ENCODE data around the gene ZBTB32. TPM values are rescaled to one million over a fixed set of nuclear protein-coding genes. Genes with fewer than 3 reads are reported as not detected.

Gene ZBTB32
- total and polyA plus RNA-seq, 8 donors = 0.13 to 0.14 TPM; not detected in 6

DNA sequence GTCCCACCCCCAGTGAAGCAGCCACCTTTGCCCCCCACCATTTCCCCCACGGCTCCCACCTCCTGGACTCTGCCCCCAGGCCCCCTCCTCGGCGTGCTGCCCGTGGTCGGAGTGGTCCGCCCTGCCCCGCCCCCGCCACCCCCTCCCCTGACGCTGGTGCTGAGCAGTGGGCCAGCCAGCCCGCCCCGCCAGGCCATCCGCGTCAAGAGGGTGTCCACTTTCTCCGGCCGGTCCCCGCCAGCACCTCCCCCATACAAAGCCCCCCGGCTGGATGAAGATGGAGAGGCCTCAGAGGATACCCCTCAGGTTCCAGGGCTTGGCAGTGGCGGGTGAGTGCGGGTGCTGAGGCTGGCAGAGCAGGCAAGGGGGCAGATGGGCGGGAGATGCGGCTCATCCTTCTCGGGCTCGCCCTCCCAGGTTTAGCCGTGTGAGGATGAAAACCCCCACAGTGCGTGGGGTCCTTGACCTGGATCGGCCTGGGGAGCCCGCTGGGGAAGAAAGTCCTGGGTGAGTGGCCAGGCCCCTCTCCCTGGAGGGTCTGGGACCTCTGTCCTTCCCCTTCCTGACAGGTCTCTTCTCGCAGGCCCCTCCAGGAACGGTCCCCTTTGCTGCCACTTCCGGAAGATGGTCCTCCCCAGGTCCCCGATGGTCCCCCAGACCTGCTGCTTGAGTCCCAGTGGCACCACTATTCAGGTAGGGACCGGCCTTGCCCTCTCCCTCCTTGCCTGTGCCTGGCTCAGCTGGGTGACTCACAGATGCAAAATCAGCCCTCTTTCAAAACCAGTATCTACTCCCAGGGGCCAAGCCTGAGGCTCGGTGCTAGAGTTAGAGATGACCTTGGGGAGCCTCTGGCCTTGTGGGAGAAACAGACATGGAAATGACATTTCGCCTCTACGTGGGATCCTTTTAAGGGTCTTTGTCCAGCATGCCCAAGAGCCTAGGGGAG, 29.1 kb downstream of the ZBTB32 start:
- Histone ChIP-seq H3K36me3 (peaks cover 8 to 52% (median 29%) of the 10 kb centered on the region in 3 donors), H3K9me3 (no peaks in the 10 kb centered on the region), H3K27ac (no peak overlapping the region), H3K4me3 (no peak overlapping the region), H3K4me1 (no peaks in the 10 kb centered on the region), H3K27me3 (no peaks in the 10 kb centered on the region)
- intact Hi-C loops (cut with DNase I) = no loop called here
- FAIRE-seq (no peak), DNase-seq (peak in 2 of 6 donors; percentile 30 to 71), ATAC-seq (no peak)
- TF ChIP-seq, protein P1, sequence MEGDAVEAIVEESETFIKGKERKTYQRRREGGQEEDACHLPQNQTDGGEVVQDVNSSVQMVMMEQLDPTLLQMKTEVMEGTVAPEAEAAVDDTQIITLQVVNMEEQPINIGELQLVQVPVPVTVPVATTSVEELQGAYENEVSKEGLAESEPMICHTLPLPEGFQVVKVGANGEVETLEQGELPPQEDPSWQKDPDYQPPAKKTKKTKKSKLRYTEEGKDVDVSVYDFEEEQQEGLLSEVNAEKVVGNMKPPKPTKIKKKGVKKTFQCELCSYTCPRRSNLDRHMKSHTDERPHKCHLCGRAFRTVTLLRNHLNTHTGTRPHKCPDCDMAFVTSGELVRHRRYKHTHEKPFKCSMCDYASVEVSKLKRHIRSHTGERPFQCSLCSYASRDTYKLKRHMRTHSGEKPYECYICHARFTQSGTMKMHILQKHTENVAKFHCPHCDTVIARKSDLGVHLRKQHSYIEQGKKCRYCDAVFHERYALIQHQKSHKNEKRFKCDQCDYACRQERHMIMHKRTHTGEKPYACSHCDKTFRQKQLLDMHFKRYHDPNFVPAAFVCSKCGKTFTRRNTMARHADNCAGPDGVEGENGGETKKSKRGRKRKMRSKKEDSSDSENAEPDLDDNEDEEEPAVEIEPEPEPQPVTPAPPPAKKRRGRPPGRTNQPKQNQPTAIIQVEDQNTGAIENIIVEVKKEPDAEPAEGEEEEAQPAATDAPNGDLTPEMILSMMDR (IDR thresholded peaks at IDR 0.05) = no peak
- WGBS, 2 donors = 89 to 91% methylated on average over 29 to 35 of the region's 35 CpGs

DNA sequence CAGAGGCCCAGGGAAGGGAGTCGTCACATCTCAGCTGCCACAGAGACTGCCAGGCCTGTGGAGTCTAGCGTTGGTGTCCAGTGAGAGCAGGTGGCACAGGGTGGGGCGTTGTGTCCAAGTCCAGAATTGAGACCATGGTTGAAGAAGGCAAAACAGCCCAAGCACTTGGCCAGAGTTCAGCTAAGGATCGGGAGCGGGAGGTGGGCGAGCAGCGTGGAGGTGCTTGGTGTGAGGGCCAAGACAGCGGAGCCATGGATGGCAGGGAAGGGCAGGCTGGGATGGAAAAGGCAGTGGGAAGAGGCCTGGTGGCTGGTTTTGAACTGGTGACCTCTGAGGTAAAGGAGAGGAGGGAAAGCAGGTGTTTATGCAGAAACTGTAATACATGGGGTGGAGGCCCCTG, 29.9 kb downstream of the ZBTB32 start:
- Histone ChIP-seq H3K4me1 (no peaks in the 10 kb centered on the region), H3K36me3 (peaks cover 6 to 44% (median 21%) of the 10 kb centered on the region in 3 donors)
- no peak for FAIRE-seq

DNA sequence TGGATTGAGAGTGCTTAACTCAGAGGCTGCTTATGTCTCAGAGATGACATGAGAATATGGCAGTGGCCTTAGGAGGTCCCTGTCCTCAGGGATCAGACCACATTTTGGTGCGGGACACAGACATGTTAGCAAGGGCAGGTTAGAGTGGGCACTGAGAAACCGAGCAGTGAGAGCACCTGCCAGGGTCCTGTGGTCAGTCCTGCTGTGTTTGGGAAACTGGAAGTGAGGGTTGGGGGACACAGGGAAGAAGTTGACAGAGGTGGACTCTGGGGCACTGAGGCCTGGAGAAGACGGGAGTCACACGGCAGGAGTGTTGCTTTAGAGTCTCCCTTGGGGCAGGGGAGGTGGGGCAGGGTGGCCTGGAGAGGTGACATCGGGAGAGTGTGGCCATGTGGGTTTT, 30.5 kb downstream of the ZBTB32 start:
- TF ChIP-seq, protein P1 (IDR thresholded peaks at IDR 0.05) = no peak
- DNase-seq (no peak), FAIRE-seq (no peak), ATAC-seq (no peak)
- intact Hi-C loops (cut with DNase I) = no loop called here
- no peak overlapping the region for H3K27ac ChIP-seq
- H3K9me3 ChIP-seq = no peaks in the 10 kb centered on the region
- H3K4me1 ChIP-seq = peaks cover 0 to 1% (median 0%) of the 10 kb centered on the region in 3 donors
- H3K36me3 ChIP-seq = peaks cover 5 to 37% (median 15%) of the 10 kb centered on the region in 3 donors
- 79 to 86% methylated on average over 5 of the region's 5 CpGs for WGBS, 2 donors
- H3K27me3 ChIP-seq = no peaks in the 10 kb centered on the region
- H3K4me3 ChIP-seq = no peak overlapping the region

More for the DNA sequence above, 29.9 kb downstream of the ZBTB32 start:
- no peak overlapping the region for H3K4me3 ChIP-seq
- H3K9me3 ChIP-seq = no peaks in the 10 kb centered on the region
- TF ChIP-seq, protein P1 (IDR thresholded peaks at IDR 0.05) = no peak
- H3K27ac ChIP-seq = no peak overlapping the region
- intact Hi-C loops (cut with DNase I) = no loop called here
- H3K27me3 ChIP-seq = no peaks in the 10 kb centered on the region
- 96 to 99% methylated on average over 8 of the region's 8 CpGs for WGBS, 2 donors
- DNase-seq (no peak), ATAC-seq (no peak)

DNA sequence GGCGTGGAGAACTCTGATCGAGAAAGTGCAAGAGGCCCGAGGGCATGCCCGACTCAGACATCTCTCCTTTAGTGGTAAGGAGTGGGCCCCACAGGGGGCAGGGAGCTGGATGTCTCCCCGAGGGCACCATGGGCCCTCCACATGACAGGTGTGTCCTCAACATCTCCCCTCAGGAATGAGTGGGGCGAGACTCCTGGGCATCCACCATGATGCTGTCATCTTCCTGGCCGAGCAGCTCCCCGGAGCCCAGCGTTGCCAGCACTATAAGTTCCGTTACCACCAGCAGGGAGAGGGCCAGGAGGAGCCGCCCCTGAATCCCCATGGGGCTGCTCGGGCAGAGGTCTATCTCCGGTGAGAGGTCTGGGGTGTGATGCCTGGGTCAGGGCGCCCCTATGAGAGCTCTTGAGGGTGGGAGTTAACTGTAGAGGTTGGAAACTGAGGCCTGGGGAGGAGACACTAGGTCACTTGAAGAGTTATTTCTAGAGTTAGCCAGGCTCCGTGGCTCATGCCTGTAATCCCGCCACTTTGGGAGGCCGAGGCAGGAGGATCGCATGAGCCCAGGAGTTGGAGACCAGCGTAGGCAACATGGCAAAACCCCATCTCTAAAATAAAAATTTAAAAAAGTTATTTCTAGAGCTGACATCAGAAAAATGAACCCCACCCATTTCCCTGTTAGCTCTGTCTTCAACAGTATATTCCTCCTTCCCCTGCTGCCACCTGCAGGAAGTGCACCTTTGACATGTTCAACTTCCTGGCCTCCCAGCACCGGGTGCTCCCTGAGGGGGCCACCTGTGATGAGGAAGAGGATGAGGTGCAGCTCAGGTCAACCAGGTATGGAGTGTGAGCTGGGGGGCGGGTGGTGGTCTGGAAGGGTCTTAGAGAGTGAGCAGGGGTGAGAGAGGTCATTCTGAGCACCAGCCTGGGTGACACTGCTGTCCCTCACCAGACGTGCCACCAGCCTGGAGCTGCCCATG, 32.8 kb downstream of the ZBTB32 start:
- DNase-seq (peak in 2 of 6 donors; percentile 35 to 52), ATAC-seq (no peak), FAIRE-seq (no peak)
- Histone ChIP-seq H3K36me3 (peaks cover 4 to 16% (median 5%) of the 10 kb centered on the region in 3 donors), H3K4me1 (peaks cover 0 to 4% (median 0%) of the 10 kb centered on the region in 3 donors), H3K4me3 (no peak overlapping the region), H3K9me3 (no peaks in the 10 kb centered on the region), H3K27me3 (no peaks in the 10 kb centered on the region), H3K27ac (no peak overlapping the region)
- 90 to 92% methylated on average over 22 of the region's 22 CpGs for WGBS, 2 donors
- TF ChIP-seq, protein P1 (IDR thresholded peaks at IDR 0.05) = no peak
- intact Hi-C loops (cut with DNase I) = no loop called here
